ENCODE measurements around the gene DCHS2. TPM values are rescaled to one million over a fixed set of nuclear protein-coding genes. Genes with fewer than 3 reads are reported as not detected.

Gene DCHS2
- total RNA-seq, 1 donor from 2014 or later = not detected

DNA sequence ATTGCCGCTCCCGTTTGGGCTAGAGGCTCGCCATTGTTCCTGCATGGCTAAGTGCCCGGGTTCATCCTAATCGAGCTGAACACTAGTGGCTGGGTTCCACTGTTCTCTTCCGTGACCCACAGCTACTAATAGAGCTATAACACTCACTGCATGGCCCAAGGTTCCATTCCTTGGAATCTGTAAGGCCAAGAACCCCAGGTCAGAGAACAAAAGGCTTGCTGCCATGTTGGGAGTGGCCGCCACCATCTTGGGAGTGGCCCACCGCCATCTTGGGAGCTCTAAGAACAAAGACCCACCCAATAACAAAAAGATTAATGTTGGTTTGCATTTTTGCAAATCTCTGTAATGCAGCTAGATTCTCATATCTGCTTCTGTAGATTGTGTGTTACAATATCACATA lies 299.0 kb downstream of the DCHS2 start:
- Mint-ChIP-seq H3K27me3 (ENCODE audit: unreplicated experiment) (no peaks in the 10 kb centered on the region), H3K4me1 (ENCODE audit: unreplicated experiment) (no peaks in the 10 kb centered on the region), H3K36me3 (ENCODE audit: low read depth, unreplicated experiment) (no peaks in the 10 kb centered on the region), H3K4me3 (ENCODE audit: unreplicated experiment) (no peak overlapping the region), H3K27ac (ENCODE audit: unreplicated experiment) (no peak overlapping the region), H3K9me3 (ENCODE audit: unreplicated experiment) (no peaks in the 10 kb centered on the region)
- TF ChIP-seq, protein P1, sequence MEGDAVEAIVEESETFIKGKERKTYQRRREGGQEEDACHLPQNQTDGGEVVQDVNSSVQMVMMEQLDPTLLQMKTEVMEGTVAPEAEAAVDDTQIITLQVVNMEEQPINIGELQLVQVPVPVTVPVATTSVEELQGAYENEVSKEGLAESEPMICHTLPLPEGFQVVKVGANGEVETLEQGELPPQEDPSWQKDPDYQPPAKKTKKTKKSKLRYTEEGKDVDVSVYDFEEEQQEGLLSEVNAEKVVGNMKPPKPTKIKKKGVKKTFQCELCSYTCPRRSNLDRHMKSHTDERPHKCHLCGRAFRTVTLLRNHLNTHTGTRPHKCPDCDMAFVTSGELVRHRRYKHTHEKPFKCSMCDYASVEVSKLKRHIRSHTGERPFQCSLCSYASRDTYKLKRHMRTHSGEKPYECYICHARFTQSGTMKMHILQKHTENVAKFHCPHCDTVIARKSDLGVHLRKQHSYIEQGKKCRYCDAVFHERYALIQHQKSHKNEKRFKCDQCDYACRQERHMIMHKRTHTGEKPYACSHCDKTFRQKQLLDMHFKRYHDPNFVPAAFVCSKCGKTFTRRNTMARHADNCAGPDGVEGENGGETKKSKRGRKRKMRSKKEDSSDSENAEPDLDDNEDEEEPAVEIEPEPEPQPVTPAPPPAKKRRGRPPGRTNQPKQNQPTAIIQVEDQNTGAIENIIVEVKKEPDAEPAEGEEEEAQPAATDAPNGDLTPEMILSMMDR (IDR thresholded peaks at IDR 0.05; ENCODE audit: unreplicated experiment) = no peak
- DNase-seq (ENCODE audit: low spot score) = no peak

DNA sequence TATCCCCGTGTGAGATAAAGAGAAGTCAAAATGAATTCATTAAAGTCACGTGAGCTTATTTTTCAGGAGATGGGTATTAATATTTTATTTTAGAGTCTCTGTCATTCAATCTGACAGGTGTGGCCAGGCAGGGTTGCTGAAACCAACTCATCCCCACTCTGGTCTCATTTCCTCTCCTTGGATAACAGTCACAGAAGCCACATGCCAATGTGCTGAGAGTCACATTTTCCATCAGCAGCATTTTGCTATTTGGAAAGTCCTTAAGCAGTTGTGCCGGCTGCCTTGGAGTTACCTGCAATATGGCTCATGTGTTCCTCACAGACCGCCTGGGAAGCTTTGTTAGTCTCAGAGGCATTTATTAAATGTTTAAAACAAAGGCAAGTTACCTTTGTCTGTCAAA lies 302.3 kb downstream of the DCHS2 start:
- H3K27ac Mint-ChIP-seq (ENCODE audit: unreplicated experiment) = no peak overlapping the region
- H3K4me1 Mint-ChIP-seq (ENCODE audit: unreplicated experiment) = no peaks in the 10 kb centered on the region
- no peaks in the 10 kb centered on the region for H3K27me3 Mint-ChIP-seq (ENCODE audit: unreplicated experiment)
- DNase-seq (ENCODE audit: low spot score) = no peak
- no peak overlapping the region for H3K4me3 Mint-ChIP-seq (ENCODE audit: unreplicated experiment)
- no peaks in the 10 kb centered on the region for H3K9me3 Mint-ChIP-seq (ENCODE audit: unreplicated experiment)
- no peaks in the 10 kb centered on the region for H3K36me3 Mint-ChIP-seq (ENCODE audit: low read depth, unreplicated experiment)
- TF ChIP-seq, protein P1 (IDR thresholded peaks at IDR 0.05; ENCODE audit: unreplicated experiment) = no peak

DNA sequence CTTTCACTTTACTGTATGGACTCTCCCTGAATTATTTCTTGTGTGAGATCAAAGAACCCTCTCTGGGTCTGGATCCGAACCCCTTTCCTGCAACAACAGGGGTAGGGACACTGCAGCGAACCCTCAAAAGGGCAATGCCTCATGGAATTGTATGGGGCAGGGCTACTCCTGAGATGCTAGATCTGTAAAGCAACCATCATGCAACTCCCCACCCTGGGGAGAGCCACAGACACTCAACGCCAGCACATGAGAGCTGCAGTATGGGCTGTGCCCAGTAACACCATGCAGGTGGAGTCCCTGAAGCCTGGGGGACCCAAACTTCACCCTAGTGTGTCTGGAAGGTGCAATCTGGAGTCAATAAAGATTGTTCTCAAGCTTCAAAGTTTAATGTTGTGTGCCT lies 304.7 kb downstream of the DCHS2 start:
- Mint-ChIP-seq H3K9me3 (ENCODE audit: unreplicated experiment) (no peaks in the 10 kb centered on the region), H3K27ac (ENCODE audit: unreplicated experiment) (no peak overlapping the region), H3K4me3 (ENCODE audit: unreplicated experiment) (no peak overlapping the region), H3K4me1 (ENCODE audit: unreplicated experiment) (no peaks in the 10 kb centered on the region), H3K27me3 (ENCODE audit: unreplicated experiment) (no peaks in the 10 kb centered on the region), H3K36me3 (ENCODE audit: low read depth, unreplicated experiment) (no peaks in the 10 kb centered on the region)
- TF ChIP-seq, protein P1 (IDR thresholded peaks at IDR 0.05; ENCODE audit: unreplicated experiment) = no peak
- no peak for DNase-seq (ENCODE audit: low spot score)

DNA sequence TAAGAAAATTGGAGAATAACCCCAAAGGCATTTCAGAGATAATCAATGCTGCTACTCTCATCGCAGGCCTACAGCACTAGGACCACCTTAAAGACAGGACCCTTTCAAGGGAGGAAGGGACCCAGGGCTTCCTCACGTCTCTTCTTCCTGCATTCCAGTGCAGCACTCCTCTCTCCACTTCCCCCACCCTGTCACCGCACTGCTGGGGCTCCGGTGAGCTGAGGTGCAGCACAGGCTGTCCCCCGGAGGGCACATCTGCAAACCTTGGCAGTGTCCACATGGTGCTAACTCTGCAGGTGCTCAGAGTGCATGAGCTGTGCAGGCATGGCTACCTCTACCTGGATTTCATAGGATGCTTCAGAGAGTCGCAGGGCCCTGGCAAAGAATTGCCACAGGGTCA lies 305.6 kb downstream of the DCHS2 start:
- TF ChIP-seq, protein P1 (IDR thresholded peaks at IDR 0.05; ENCODE audit: unreplicated experiment) = no peak
- H3K36me3 Mint-ChIP-seq (ENCODE audit: low read depth, unreplicated experiment) = no peaks in the 10 kb centered on the region
- H3K4me1 Mint-ChIP-seq (ENCODE audit: unreplicated experiment) = no peaks in the 10 kb centered on the region
- H3K4me3 Mint-ChIP-seq (ENCODE audit: unreplicated experiment) = no peak overlapping the region
- no peaks in the 10 kb centered on the region for H3K27me3 Mint-ChIP-seq (ENCODE audit: unreplicated experiment)
- no peaks in the 10 kb centered on the region for H3K9me3 Mint-ChIP-seq (ENCODE audit: unreplicated experiment)
- H3K27ac Mint-ChIP-seq (ENCODE audit: unreplicated experiment) = no peak overlapping the region
- DNase-seq (ENCODE audit: low spot score) = no peak

DNA sequence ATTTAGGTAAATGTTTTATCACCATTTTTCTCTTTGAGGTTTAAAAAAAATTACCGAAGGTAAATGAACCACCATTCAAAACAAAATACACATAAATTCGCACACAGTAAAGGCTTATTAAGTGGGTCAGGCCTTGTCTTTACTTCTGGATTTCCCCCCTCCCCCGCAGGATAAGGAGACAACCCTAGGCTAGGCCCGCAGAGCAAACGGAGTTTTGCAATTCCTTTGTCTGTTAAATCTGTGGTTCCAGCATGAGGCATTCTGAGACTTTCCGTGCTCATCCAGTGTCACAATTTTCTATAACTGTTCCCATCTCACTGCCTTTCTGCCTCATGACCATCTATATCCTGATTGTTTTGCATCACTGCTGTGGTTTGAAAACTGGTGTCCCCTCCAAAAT lies 307.4 kb downstream of the DCHS2 start:
- no peak for DNase-seq (ENCODE audit: low spot score)
- H3K4me1 Mint-ChIP-seq (ENCODE audit: unreplicated experiment) = no peaks in the 10 kb centered on the region
- H3K4me3 Mint-ChIP-seq (ENCODE audit: unreplicated experiment) = no peak overlapping the region
- H3K9me3 Mint-ChIP-seq (ENCODE audit: unreplicated experiment) = no peaks in the 10 kb centered on the region
- TF ChIP-seq, protein P1 (IDR thresholded peaks at IDR 0.05; ENCODE audit: unreplicated experiment) = no peak
- H3K27me3 Mint-ChIP-seq (ENCODE audit: unreplicated experiment) = no peaks in the 10 kb centered on the region
- H3K36me3 Mint-ChIP-seq (ENCODE audit: low read depth, unreplicated experiment) = no peaks in the 10 kb centered on the region
- no peak overlapping the region for H3K27ac Mint-ChIP-seq (ENCODE audit: unreplicated experiment)

Measured in endothelial cell (in vitro differentiated cells).